Stimulated activated CD8-positive, alpha-beta memory T cell treated with anti-CD3 and anti-CD28 coated beads, Interleukin-15, amount 100 ng/mL, for 48 hours (primary cell): ENCODE measurements around the gene FKBP4.

Source experiments
- DNase-seq, 2 donors: peaks; one replicate each; pipeline ENCODE4 v3.0.0-alpha.2; 2020; ENCODE audit warnings: low read depth in 2 of 2

The FKBP4 gene

GRCh38 chr12:2813214-2814185 is 18.7 kb downstream of the FKBP4 start:
- DNase-seq, result peak; percentile 14 to 45

DNA sequence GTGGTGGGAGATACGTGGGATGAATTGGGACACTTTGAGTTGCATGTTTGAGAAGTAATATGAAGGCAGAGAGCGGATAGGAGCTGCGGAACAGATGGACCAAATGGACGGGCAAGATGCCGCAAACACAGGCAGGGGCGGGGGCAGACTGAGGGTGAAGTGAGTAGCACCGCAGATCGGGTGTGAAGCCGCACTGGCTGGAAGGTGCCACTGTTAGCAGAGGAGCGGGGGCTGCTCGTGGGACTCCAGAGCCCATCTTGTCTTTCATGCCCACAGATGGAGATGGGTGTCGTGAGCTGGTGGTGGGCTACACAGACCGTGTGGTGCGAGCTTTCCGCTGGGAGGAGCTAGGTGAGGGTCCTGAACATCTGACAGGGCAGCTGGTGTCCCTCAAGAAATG is 25.0 kb downstream of the FKBP4 start:
- DNase-seq, result no peak

DNA sequence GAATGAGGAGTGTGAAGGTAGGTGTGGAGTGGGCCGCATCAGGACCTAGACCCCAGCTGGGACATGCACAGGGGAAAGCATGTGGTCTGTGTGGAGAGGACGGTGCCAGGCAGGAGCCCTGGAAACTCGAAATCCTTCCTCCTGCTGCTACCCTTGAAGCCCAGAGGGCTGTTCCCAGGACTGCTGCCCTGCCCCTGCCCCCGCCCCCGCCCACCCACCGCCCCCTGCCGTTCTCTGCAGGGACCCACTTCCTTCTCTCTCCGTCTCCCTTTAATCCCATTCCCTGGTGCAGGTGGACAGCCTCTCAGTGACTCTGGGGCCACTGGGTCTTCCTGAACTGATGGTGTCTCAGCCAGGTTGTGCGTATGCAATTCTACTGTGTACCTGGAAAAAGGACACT is 25.7 kb downstream of the FKBP4 start:
- no peak for DNase-seq

GRCh38 chr12:2823483-2823882 is 28.7 kb downstream of the FKBP4 start:
- DNase-seq, result no peak

GRCh38 chr12:2824541-2824940 is 29.8 kb downstream of the FKBP4 start:
- no peak for DNase-seq

DNA sequence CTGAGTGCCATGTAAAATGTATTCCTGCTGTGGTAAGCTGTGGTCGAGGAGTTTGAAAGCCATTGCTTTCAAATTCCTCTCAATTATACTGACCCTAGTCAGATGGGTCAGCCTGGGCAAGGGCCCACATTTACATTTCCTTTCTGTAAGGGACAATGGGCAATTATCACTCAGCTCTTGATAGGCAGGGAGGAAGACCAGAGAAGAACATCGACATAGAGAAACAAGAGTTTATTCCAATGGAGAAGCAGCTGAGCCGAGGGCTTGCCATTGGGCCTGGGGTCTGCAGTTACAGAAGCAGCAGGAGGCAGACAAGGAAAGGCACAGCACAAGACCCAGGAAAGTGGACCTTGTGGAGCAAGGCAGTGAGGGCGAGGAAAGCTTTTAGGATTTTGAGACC is 30.4 kb downstream of the FKBP4 start:
- DNase-seq, result no peak

GRCh38 chr12:2826036-2826435 is 31.3 kb downstream of the FKBP4 start:
- no peak for DNase-seq

DNA sequence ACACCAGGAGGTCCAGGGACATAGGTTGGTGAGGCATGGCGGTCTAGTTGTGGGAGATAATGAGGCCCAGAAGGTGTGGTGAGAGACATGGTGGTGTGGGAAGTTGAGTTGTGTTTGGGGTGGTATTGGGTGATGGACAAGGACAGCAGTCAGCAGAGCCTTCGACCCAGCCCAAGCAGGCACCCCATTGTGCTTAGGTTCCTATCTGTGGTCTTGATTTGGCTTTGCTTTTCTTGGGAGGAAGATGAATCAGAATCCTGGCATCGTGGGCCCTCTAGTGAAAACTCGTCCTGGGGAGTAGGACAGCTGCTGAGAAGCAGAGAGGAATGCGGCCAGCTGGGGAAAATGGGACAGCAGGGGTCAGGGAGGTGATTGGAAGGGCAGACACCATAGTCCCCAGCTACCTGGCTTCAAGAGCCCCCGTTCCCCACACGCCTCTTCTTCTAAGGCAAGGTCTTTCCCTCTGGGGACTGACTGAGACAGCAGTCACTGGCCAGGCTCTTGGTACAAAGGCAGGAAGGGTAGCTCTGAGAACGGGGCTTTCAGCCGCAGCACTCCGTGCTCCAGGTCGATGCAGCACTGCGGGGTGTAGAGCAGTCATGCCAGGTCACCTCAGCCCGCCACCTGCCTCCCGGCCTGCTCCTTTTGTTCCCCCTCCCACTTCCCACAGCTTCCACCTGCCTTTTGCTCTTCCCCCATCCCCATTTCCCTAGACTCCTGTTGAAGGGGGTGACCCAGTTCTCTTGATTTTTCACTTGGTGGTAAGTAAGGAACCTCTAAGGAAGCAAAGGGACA is 32.1 kb downstream of the FKBP4 start:
- no peak for DNase-seq

DNA sequence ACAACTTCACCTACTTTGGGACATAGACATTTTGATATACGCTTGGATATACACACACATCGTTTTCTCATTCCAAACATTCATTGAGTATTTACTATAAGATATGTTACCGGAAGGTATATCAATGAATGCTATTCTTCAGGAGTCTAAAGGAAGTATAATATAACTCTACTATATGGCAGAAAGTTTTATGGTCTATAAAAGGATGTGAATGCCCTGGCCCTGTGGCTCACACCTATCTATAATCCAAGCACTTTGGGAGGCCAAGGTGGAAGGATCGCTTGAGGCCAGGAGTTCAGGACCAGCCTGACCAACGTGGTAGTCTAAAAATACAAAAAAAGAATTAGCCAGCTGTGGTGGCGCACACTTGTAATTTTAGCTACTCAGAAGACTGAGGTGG is 34.5 kb downstream of the FKBP4 start:
- DNase-seq, result no peak

DNA sequence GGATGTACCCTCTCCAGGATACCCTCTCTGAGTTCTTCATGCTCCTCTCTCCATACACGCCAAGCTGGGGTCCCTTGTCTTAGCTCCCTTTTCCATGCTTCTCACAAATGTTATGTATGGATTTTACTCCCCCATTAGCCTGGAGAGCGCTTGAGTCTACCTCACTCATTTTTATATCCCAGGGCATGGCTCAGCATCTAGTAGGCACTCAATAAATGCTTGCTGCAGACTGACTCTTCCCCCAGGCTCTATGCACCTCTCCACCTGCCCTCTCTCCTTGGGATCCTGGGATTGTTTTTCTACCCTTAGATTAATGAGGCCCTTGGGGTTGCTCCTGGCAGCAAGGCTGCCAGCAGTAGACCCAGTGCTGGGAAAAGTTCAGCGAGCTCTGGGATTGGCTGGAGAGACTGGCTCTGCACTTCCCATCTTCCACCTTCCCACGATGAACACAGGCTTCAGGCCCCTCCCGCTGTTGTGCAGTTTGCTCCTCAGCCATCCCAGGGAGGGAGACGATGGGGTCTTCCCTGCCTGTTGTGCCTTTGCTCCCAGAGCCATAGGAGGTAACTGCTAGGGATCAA is 37.9 kb downstream of the FKBP4 start:
- DNase-seq, result no peak

DNA sequence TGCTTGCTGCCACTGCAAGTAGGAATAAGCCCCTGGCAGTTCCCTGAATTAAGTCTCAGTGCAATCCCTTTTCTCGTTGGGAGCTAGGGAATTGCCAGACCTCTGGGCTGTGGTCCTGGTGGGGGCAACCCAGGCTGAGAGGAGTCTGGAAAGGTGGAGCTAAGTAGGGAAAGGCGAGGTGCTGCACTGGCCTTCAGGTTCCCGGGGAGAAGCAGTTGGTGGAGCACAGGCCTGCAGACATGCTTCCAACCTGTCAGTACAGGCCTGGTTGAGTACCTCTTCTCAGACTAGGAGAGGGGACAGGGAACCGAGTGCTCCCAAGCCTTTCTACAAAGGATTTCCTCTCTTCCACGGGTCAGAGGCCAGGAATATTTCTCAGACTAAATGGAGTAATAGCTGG is 38.6 kb downstream of the FKBP4 start:
- no peak for DNase-seq

- no peak for DNase-seq
These were observed 39.0 kb downstream of the FKBP4 start for GRCh38 chr12:2833810-2834209.

GRCh38 chr12:2834581-2835491 is 40.1 kb downstream of the FKBP4 start, which contains the start of gene NRIP2:
TSS of gene NRIP2 (minus strand) at chr12:2835035. CDS start at chr12:2834983, 52 bp downstream.
- DNase-seq, result no peak

- DNase-seq, result no peak
These were observed 41.1 kb downstream of the FKBP4 start for GRCh38 chr12:2835691-2836403.

DNA sequence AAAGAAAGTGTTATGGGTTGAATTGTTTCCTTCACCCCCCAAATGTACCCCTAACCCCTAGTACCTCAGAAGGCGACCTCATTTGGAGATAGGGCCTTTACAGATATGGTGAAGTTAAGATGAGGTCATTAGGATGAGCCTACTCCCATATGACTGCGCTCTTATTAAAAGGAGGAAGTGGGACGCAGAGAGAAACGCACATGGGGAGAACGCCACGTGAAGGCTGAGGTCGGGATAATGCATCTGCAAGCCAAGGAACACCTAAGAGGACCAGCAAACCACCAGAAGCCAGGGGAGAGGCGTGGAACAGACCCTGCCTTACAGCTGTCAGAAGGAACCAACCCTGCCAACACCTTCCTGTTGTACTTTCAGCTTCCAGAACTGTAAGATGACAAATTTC is 41.8 kb downstream of the FKBP4 start:
- no peak for DNase-seq

- DNase-seq, result no peak
These were observed 46.4 kb downstream of the FKBP4 start for GRCh38 chr12:2841056-2841650.

DNA sequence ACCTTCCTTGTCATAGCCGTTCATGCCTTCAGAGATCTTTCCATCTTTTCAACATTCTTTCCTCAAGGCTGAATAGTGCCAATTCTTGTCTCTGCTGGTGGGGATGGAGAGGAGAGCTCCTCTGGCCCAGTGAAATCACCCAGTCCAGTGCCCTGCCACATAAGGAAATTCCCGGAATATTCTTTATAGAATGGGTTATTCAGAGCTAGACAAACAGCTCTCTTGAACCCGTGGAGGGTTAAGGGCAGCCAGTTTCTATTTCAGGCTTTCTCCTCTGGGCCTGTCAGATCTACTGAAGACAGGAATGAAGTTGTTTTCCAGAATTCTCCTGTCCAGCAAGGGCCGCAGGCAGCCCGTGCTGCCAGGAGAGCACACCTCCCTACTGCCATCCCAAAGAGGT is 48.2 kb downstream of the FKBP4 start:
- DNase-seq, result no peak

- DNase-seq, result no peak
These were observed 50.0 kb downstream of the FKBP4 start for GRCh38 chr12:2844786-2845185.

DNA sequence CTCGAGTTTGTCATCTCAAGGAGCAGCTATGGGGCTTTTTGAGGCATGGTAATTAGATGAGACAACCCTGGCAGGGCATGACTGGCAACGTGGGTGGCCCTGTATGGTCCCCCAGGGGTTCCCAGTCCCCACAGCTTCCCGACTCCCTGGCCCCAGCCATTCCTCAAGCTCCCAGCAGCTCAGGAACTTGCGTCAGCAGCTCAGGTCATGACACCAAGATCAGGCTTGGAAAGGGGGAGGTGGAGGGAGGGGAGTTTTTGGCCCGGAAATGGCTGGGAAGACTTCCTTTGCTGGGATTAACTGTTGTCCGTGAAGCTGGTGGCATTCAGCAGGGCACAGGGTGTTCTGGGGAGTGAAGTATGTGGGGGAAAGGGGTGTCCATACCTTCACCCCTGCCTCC is 50.5 kb downstream of the FKBP4 start:
- no peak for DNase-seq

DNA sequence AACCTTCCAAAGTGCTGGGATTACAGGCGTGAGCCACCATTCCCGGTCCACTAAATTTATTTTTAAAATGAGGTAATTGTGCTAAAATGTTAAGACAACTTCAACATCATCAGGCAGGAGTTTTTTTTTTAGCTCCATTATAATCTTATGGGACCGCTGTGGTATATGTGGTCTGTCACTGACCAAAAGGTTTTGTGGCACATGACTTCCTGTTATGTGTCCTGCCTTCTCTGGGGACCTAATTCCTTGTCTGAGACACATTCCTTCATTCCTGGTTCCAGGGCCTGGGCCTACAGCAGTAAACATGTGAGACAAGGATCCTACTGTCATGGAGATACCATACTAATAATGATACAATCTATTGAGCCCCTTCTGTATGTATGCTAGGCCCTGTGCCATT is 57.2 kb downstream of the FKBP4 start:
- no peak for DNase-seq
